Neural cell (in vitro differentiated cells): ENCODE data around the gene LDLRAD4. TPM values are rescaled to one million over a fixed set of nuclear protein-coding genes. Genes with fewer than 3 reads are reported as not detected.

ENCODE experiments used
- H2AFZ ChIP-seq: fragments of 200-600, 300-800 bp; sonication (generic), shearing (Covaris generic); 2 replicates; pipeline ENCODE4 v1.6.0; 2014; ENCODE audit warnings: low read depth, mild to moderate bottlenecking, antibody characterized with exemption, low read length, moderate library complexity
- H3F3A ChIP-seq: fragments of 200-600 bp; shearing (Covaris generic); 2 replicates; pipeline ENCODE4 v1.6.1; 2016; ENCODE audit warnings: mild to moderate bottlenecking, moderate library complexity, mixed read lengths, antibody characterized with exemption, low read length; ENCODE audit not compliant: insufficient read depth, poor library complexity, severe bottlenecking
- H3K27ac ChIP-seq: fragments of 200-600, 300-800 bp; sonication (generic), shearing (Covaris generic); 2 replicates; pipeline ENCODE4 v1.5.1; 2014; ENCODE audit warnings: mild to moderate bottlenecking, low read length, moderate library complexity
- H3K27me3 ChIP-seq: fragments of 300-800, 200-600 bp; sonication (generic), shearing (Covaris generic); 2 replicates; pipeline ENCODE4 v1.6.0; 2014; ENCODE audit warnings: mild to moderate bottlenecking, low read depth, low read length, moderate library complexity; ENCODE audit not compliant: insufficient read depth
- H3K36me3 ChIP-seq: fragments of 300-800, 200-600 bp; sonication (generic), shearing (Covaris generic); 2 replicates; pipeline ENCODE4 v1.5.1; 2014; ENCODE audit warnings: mild to moderate bottlenecking, antibody characterized with exemption, low read length, moderate library complexity; ENCODE audit not compliant: insufficient read depth
- H3K4me2 ChIP-seq: fragments of 300-800, 200-600 bp; sonication (generic), shearing (Covaris generic); 2 replicates; pipeline ENCODE4 v1.6.0; 2014; ENCODE audit warnings: mild to moderate bottlenecking, low read length
- H3K4me3 ChIP-seq: fragments of 300-800, 200-600 bp; sonication (generic), shearing (Covaris generic); 2 replicates; pipeline ENCODE4 v1.5.1; 2014; ENCODE audit warnings: mild to moderate bottlenecking, low read length, moderate library complexity
- H3K79me2 ChIP-seq: fragments of 200-600 bp; shearing (Covaris generic); replicated peaks from 2 replicates; pipeline ENCODE4 v1.6.0; 2014; ENCODE audit warnings: mild to moderate bottlenecking, low read length, moderate library complexity; ENCODE audit not compliant: insufficient read depth
- H3K9ac ChIP-seq: fragments of 300-800, 200-600 bp; sonication (generic), shearing (Covaris generic); 2 replicates; pipeline ENCODE4 v1.6.1; 2016; ENCODE audit warnings: mild to moderate bottlenecking, low read length, mixed read lengths
- H3K9me2 ChIP-seq: fragments of 200-600 bp; shearing (Covaris generic); 2 replicates; pipeline ENCODE4 v1.6.1; 2016; ENCODE audit warnings: mild to moderate bottlenecking, low read length, mixed read lengths; ENCODE audit not compliant: insufficient read depth
- H3K9me3 ChIP-seq: fragments of 200-600, 300-800 bp; sonication (generic), shearing (Covaris generic); 2 replicates; pipeline ENCODE4 v1.6.1; 2016; ENCODE audit warnings: mild to moderate bottlenecking, mixed run types, low read length, moderate library complexity, mixed read lengths
- H4K20me1 ChIP-seq: fragments of 200-600 bp; shearing (Covaris generic); 2 replicates; pipeline ENCODE4 v1.6.1; 2016; ENCODE audit warnings: mild to moderate bottlenecking, mixed run types; ENCODE audit not compliant: insufficient read depth
- EP300 ChIP-seq: fragments of 450-650 bp; conservative IDR thresholded peaks from 2 replicates; pipeline ENCODE4 v1.6.1; 2014; ENCODE audit warnings: antibody characterized with exemption, mild to moderate bottlenecking, moderate library complexity; ENCODE audit not compliant: poor library complexity, severe bottlenecking
- EZH2 ChIP-seq: fragments of 200-600, 300-800 bp; shearing (Covaris generic), sonication (generic); IDR thresholded peaks from 2 replicates; pipeline ENCODE4 v1.6.1; 2014; ENCODE audit warnings: antibody characterized with exemption, low read length, borderline replicate concordance, mild to moderate bottlenecking; ENCODE audit not compliant: insufficient read depth, poor library complexity, severe bottlenecking
- MXI1 ChIP-seq: fragments of 450-650 bp; conservative IDR thresholded peaks from 2 replicates; pipeline ENCODE4 v1.6.1; 2014; ENCODE audit warnings: antibody characterized with exemption, mild to moderate bottlenecking; ENCODE audit not compliant: poor library complexity, severe bottlenecking
- POLR2AphosphoS5 ChIP-seq: IDR thresholded peaks from 2 replicates; pipeline ENCODE4 v1.6.1; 2012
- RAD21 ChIP-seq: fragments of 450-650 bp; conservative IDR thresholded peaks from 2 replicates; pipeline ENCODE4 v1.6.1; 2014; ENCODE audit warnings: antibody characterized with exemption, mild to moderate bottlenecking, moderate library complexity
- REST ChIP-seq: IDR thresholded peaks from 2 replicates; pipeline ENCODE4 v1.6.1; 2012; ENCODE audit warnings: borderline replicate concordance
- SMC3 ChIP-seq: fragments of 450-650 bp; conservative IDR thresholded peaks from 2 replicates; pipeline ENCODE4 v1.6.1; 2014; ENCODE audit warnings: antibody characterized with exemption, mild to moderate bottlenecking, moderate library complexity; ENCODE audit not compliant: poor library complexity
- TAF1 ChIP-seq: IDR thresholded peaks from 2 replicates; pipeline ENCODE4 v1.6.1; 2012; ENCODE audit warnings: low read depth
- polyA plus RNA-seq: library from polyadenylated mRNA; depleted of rRNA; stranded (reverse); fragments of >200 nt; gene quantifications from 2 replicates; pipeline ENCODE4 v1.2.3, GENCODE V29; 2014
- TF ChIP-seq, protein P1 (sequence below): fragments of 450-650 bp; IDR thresholded peaks from 2 replicates; pipeline ENCODE4 v1.5.1; 2014; ENCODE audit warnings: antibody characterized with exemption, mild to moderate bottlenecking, moderate library complexity; ENCODE audit not compliant: poor library complexity, severe bottlenecking

LDLRAD4 gene
- polyA plus RNA-seq, 1 donor from 2014 or later, result 3.7 TPM

DNA sequence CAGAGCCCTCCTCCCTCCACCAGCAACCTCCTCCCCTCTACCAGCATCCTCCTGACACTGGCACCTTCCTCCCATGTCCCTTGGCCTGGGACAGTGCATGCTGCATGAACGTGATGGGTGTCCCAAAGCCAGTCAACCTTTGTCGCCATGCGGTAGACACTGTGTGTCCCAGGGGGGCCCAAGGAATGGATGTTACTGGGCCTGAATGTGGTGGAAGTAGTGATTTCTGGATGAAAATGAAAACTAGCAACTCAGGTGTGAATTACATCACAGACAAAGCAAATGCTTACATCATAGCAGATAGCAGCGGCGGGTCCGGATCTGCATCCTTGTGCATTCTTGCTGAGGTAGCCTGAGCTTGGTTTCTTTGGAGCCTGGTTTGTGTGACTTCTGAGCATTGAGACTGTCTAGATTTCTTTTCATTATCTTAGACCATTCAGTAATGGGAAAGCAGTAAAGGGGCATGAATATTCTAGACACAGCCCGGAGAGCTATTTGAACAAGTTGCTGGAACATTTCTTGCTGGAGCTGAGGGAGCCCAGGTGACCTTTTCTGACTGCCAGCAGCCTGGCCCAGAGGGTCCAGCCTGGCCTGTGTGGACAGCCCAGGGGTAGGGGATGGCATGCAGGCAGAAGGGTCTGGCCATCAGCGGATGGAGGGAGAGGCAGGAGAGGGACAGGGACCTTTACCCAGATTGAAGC, 407.4 kb downstream of the LDLRAD4 start:
- H3F3A ChIP-seq, result no peaks in the 10 kb centered on the region
- no peaks in the 10 kb centered on the region for H3K9me3 ChIP-seq
- no peak overlapping the region for H3K27ac ChIP-seq
- H3K79me2 ChIP-seq, result no peaks in the 10 kb centered on the region
- TF ChIP-seq, protein P1, sequence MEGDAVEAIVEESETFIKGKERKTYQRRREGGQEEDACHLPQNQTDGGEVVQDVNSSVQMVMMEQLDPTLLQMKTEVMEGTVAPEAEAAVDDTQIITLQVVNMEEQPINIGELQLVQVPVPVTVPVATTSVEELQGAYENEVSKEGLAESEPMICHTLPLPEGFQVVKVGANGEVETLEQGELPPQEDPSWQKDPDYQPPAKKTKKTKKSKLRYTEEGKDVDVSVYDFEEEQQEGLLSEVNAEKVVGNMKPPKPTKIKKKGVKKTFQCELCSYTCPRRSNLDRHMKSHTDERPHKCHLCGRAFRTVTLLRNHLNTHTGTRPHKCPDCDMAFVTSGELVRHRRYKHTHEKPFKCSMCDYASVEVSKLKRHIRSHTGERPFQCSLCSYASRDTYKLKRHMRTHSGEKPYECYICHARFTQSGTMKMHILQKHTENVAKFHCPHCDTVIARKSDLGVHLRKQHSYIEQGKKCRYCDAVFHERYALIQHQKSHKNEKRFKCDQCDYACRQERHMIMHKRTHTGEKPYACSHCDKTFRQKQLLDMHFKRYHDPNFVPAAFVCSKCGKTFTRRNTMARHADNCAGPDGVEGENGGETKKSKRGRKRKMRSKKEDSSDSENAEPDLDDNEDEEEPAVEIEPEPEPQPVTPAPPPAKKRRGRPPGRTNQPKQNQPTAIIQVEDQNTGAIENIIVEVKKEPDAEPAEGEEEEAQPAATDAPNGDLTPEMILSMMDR, result no peak
- no peak for TF ChIP-seq TAF1
- H3K9ac ChIP-seq, result no peak overlapping the region
- no peaks in the 10 kb centered on the region for H3K9me2 ChIP-seq
- H3K4me2 ChIP-seq, result no peak overlapping the region
- no peaks in the 10 kb centered on the region for H3K27me3 ChIP-seq
- H3K36me3 ChIP-seq, result no peaks in the 10 kb centered on the region
- H3K4me3 ChIP-seq, result no peak overlapping the region
- no peak overlapping the region for H2AFZ ChIP-seq
- no peaks in the 10 kb centered on the region for H4K20me1 ChIP-seq

DNA sequence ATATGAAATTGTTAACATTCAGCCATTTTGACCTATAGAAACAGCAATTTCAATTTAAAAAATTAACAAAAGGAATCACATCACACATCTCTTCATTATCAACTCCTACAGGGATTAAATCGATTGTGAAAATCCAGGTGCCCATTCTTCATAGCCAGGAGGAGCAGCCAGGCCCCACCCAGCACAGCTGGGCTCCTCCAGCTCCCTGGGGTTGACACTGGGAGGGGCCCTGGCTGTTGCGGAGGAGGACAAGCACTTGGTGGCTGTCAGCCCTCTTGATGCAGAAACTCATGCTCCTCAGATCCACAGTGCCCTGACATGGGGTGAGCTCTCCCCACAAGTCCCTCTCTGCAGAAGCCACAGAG, 408.0 kb downstream of the LDLRAD4 start:
- Histone ChIP-seq H3K4me2 (no peak overlapping the region), H3K9ac (no peak overlapping the region), H4K20me1 (no peaks in the 10 kb centered on the region), H3K9me2 (no peaks in the 10 kb centered on the region), H3F3A (no peaks in the 10 kb centered on the region), H3K79me2 (no peaks in the 10 kb centered on the region), H3K36me3 (no peaks in the 10 kb centered on the region), H3K9me3 (no peaks in the 10 kb centered on the region), H3K4me3 (no peak overlapping the region), H3K27me3 (no peaks in the 10 kb centered on the region), H3K27ac (no peak overlapping the region), H2AFZ (no peak overlapping the region)
- TF ChIP-seq, protein P1, result no peak
- TF ChIP-seq MXI1, result no peak
- TF ChIP-seq POLR2AphosphoS5, result no peak
- TF ChIP-seq RAD21, result no peak
- TF ChIP-seq REST, result no peak
- no peak for TF ChIP-seq TAF1
- TF ChIP-seq EZH2, result no peak
- no peak for TF ChIP-seq EP300
- TF ChIP-seq SMC3, result no peak
